SH-SY5Y (cell line): Measurements from ENCODE around the gene KCNQ4.

Source experiments
- GATA2 ChIP-seq: IDR thresholded peaks from 2 replicates; pipeline ENCODE4 v1.6.1; 2011; ENCODE audit warnings: mild to moderate bottlenecking, low read depth, low read length
- GATA3 ChIP-seq: IDR thresholded peaks from 2 replicates; pipeline ENCODE4 v1.6.1; 2011; ENCODE audit warnings: low read depth, mild to moderate bottlenecking, low read length, moderate library complexity

The KCNQ4 gene

GRCh38 chr1:40762144-40762923 lies 21.3 kb upstream of the KCNQ4 start:
- no peak for TF ChIP-seq GATA3

DNA sequence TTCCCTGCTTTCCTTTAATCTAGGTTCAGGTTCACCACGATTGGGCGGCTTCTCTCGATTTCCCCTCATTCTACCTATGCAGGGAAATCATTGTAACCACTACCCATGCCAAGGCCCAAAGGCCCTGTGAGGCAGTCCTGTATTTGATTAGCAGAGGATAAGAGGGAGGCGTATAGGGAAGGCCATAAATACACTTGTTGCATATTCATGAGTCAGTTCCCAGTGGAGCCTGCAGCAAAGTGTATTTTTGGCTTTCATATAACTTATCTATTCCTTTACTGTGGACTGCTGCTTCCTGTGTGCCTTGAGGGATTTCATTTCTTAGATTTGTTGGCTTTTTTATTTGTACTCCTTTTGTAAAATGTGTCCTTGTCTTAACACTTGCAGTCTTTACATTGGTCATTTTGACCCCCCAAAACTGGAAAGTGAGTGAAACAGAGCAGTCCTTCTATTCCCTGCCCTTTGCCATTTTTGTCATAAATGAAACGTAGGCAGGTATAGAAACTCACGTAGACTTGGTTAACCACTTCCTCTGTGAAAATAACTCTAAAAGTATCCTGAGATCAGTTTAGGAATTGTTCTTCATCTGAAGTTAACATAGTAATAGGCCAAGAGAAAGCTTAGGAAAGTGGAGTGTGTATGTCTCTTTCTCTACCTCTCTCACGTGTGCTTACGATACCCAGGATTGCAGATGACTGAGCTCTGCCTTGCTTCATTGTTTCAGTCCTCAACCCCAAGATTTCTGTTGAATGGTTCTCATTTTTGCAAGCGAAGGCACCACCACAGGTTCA lies 19.6 kb upstream of the KCNQ4 start:
- TF ChIP-seq GATA2 = no peak
- TF ChIP-seq GATA3 = no peak

GRCh38 chr1:40764981-40765380 lies 18.6 kb upstream of the KCNQ4 start:
- no peak for TF ChIP-seq GATA3
- no peak for TF ChIP-seq GATA2

- TF ChIP-seq GATA3 (no peak), GATA2 (peak; percentile 56; the same call in 1 of the 2 replicates)
Observed at GRCh38 chr1:40766017-40766416, 17.6 kb upstream of the KCNQ4 start.

DNA sequence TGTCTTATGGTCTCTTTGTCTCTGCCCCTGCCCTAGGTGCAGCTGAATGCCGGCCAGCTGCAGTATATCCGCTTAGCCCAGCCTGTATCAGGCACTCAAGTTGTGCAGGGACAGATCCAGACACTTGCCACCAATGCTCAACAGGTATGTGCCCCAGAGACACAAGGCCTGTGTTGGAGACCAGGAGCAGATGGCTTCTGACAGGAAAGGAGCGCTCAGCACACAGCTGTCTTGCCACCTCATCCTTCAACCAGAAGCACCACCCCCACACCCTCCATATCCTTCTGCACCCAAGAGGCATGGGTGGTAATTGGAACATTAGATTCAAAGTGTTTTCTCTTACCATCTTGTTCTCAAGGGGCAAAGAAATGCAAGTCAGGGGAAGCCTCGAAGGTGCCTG lies 17.0 kb upstream of the KCNQ4 start:
- TF ChIP-seq GATA2 = no peak
- no peak for TF ChIP-seq GATA3

DNA sequence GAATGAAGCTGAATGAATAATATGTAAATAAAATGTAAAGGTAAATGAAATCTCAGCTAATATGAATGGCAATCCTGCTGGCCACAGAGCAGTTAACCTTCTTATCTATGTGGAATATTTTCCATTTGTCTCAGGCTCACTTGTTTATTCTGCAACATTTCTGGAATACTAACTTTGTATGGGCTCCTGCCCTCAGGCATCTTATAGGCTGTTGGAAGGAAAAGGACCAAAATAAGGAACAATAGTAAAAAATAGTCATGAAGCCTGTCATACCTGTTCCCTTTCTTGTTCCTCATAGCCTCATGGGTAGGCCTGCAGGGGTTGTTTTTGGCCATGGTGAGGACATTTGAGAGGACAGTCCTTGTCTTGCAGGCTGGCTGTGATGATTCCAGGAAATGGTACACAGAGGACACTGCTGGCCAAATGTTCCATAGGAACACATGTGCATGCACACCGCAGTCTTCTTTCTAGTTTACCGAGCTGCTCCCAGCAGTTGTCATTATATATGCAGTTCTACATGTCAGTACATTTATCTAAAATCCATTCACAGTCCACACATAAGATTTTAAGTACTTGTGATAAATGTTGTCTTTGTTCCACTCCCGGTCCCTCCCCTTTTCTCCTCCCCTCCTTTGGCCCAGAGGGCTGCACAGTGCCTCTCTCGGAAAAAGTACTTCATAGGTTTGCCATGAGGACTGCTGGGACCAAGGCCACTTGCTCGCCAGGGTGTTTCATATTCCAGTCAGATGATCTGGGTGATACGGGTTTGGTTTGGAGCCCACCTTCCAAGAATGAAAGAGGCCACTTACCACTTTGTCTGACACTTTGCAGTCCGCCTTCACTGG lies 15.2 kb upstream of the KCNQ4 start:
- TF ChIP-seq GATA2 (no peak), GATA3 (no peak)

DNA sequence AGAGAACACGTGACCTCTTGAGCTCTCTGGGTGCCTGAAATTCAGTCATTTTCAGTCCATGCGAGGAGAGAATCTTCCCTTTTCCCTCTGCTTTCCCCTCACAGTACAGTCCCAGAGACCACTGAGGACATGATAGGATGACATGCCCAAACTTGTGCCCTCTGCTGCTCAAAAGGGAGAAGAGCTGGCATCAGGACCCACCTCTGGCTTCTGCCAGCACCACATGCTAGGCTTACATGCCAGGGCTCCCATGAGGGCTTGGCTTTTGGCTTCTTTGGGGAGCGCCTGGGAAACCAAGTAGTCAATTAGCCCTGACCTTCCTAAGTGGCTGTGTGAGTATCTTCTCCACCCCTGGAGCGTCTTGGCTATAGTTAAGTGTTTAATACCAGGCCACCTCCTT lies 13.8 kb upstream of the KCNQ4 start:
- TF ChIP-seq GATA3 = no peak
- TF ChIP-seq GATA2 = no peak

- TF ChIP-seq GATA2 (no peak), GATA3 (no peak)
Observed at GRCh38 chr1:40770296-40771070, 13.1 kb upstream of the KCNQ4 start.

- TF ChIP-seq GATA2 = no peak
Observed at GRCh38 chr1:40772146-40772955, 11.2 kb upstream of the KCNQ4 start.

DNA sequence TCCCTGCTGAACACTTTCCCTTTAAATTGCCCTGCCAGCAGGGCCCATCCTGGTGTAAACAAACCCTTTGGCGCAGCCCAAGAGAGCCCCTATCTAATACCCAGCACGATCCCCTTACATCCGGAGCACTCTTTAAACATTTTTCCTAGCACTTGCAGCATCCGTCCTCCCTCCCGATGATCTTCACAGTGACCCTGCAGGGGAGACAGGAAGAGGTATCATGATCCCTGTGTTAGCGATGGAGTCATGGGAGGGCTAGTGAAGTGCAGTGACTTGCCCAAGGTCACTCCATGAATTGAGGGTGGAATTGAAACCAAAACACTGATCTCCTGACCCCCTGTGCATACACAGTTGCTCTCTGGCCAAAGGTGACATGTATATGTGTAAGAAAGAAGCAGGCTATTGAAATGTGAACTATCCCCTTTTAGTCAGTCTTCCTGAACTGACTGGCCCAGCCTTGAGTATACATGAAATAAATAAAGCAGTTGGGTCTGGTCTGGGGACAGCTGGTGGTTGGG lies 9.8 kb upstream of the KCNQ4 start:
- TF ChIP-seq GATA2 (no peak), GATA3 (no peak)

- TF ChIP-seq GATA3 = no peak
- TF ChIP-seq GATA2 = no peak
Observed at GRCh38 chr1:40774266-40774998, 9.2 kb upstream of the KCNQ4 start.
